Loucy (cell line): ENCODE data around the gene COL9A2.
"Not testable (repeated sequence)": the region's sequence is repeated elsewhere in the genome, so short reads cannot be mapped to it uniquely, and the experiment has no call there.

Experiments
- H2AFZ ChIP-seq: fragments of 200-600 bp; sonication (generic); 2 replicates; pipeline ENCODE4 v1.6.0; 2016; ENCODE audit warnings: antibody characterized with exemption, mild to moderate bottlenecking, low read length, moderate library complexity
- H3F3A ChIP-seq: fragments of 200-600 bp; 2 replicates; pipeline ENCODE4 v1.6.0; 2016; ENCODE audit warnings: antibody characterized with exemption, low read depth, mild to moderate bottlenecking
- H3K27me3 ChIP-seq: fragments of 200-600 bp; sonication (generic); 2 replicates; pipeline ENCODE4 v1.6.1; 2014; ENCODE audit warnings: low read length, mild to moderate bottlenecking; ENCODE audit not compliant: insufficient read depth, poor library complexity, severe bottlenecking
- H3K36me3 ChIP-seq: fragments of 200-600 bp; sonication (generic); 2 replicates; pipeline ENCODE4 v1.6.1; 2016; ENCODE audit warnings: low read length; ENCODE audit not compliant: insufficient read depth
- H3K4me1 ChIP-seq: fragments of 200-600 bp; sonication (generic); 2 replicates; pipeline ENCODE4 v1.5.1; 2014; ENCODE audit warnings: low read length, mild to moderate bottlenecking; ENCODE audit not compliant: insufficient read depth, poor library complexity, severe bottlenecking
- H3K4me2 ChIP-seq: fragments of 200-600 bp; sonication (generic); 2 replicates; pipeline ENCODE4 v1.6.0; 2014; ENCODE audit warnings: antibody characterized with exemption, low read length, low read depth, mild to moderate bottlenecking; ENCODE audit not compliant: poor library complexity, severe bottlenecking
- H3K4me3 ChIP-seq: fragments of 200-600 bp; sonication (generic); 2 replicates; pipeline ENCODE4 v1.5.1; 2014; ENCODE audit warnings: low read length, mild to moderate bottlenecking, mixed read lengths; ENCODE audit not compliant: poor library complexity, severe bottlenecking
- H3K79me2 ChIP-seq: fragments of 200-600 bp; sonication (generic); 2 replicates; pipeline ENCODE4 v1.6.1; 2014; ENCODE audit warnings: low read length; ENCODE audit not compliant: insufficient read depth
- H3K9ac ChIP-seq: fragments of 200-600 bp; sonication (generic); 2 replicates; pipeline ENCODE4 v1.6.0; 2014; ENCODE audit warnings: mild to moderate bottlenecking, low read depth, low read length, moderate library complexity; ENCODE audit not compliant: poor library complexity, severe bottlenecking
- H3K9me2 ChIP-seq: fragments of 200-600 bp; sonication (generic); replicated peaks from 2 replicates; pipeline ENCODE4 v1.6.1; 2016; ENCODE audit warnings: low read depth, low read length, mixed read lengths
- H3K9me3 ChIP-seq: fragments of 200-600 bp; sonication (generic); 2 replicates; pipeline ENCODE4 v1.6.1; 2014; ENCODE audit warnings: mild to moderate bottlenecking, antibody characterized with exemption, low read length, low read depth; ENCODE audit not compliant: insufficient read depth
- H4K20me1 ChIP-seq: fragments of 200-600 bp; sonication (generic); 2 replicates; pipeline ENCODE4 v1.6.0; 2014; ENCODE audit warnings: antibody characterized with exemption, low read length, mild to moderate bottlenecking; ENCODE audit not compliant: insufficient read depth, poor library complexity, severe bottlenecking
- EZH2phosphoT487 ChIP-seq: fragments of 200-600 bp; IDR thresholded peaks from 2 replicates; pipeline ENCODE4 v1.6.1; 2018; ENCODE audit warnings: antibody characterized with exemption, mild to moderate bottlenecking, moderate library complexity, borderline replicate concordance
- TF ChIP-seq, protein P1 (sequence below): fragments of 200-600 bp; sonication (generic); conservative IDR thresholded peaks from 2 replicates; pipeline ENCODE4 v1.5.1; 2014; ENCODE audit warnings: mild to moderate bottlenecking, antibody characterized with exemption, low read length

The COL9A2 gene

DNA sequence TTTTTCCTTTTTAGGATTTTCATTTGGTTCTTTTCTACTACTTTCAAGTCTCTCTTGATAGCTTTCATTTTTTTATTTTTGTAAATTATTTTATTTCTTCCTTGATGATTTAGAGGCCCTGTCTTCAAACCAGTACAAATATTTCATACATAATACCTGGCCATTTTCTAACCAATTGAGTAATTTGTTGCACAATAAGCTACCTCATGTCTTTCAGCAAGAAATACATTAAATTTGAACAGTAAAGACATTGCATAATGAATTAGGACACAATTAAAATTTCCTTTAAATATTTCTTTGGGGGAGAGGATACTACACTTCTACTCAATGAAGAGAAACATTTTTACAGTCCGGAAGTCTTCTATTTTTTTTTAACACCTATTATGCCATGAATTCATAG lies 15.6 kb upstream of the COL9A2 start:
- H2AFZ ChIP-seq: no peak overlapping the region
- TF ChIP-seq EZH2phosphoT487: no peak
- TF ChIP-seq, protein P1, sequence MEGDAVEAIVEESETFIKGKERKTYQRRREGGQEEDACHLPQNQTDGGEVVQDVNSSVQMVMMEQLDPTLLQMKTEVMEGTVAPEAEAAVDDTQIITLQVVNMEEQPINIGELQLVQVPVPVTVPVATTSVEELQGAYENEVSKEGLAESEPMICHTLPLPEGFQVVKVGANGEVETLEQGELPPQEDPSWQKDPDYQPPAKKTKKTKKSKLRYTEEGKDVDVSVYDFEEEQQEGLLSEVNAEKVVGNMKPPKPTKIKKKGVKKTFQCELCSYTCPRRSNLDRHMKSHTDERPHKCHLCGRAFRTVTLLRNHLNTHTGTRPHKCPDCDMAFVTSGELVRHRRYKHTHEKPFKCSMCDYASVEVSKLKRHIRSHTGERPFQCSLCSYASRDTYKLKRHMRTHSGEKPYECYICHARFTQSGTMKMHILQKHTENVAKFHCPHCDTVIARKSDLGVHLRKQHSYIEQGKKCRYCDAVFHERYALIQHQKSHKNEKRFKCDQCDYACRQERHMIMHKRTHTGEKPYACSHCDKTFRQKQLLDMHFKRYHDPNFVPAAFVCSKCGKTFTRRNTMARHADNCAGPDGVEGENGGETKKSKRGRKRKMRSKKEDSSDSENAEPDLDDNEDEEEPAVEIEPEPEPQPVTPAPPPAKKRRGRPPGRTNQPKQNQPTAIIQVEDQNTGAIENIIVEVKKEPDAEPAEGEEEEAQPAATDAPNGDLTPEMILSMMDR: no peak
- no peaks in the 10 kb centered on the region for H3K27me3 ChIP-seq
- no peaks in the 10 kb centered on the region for H3K9me3 ChIP-seq
- H3K9me2 ChIP-seq: no peaks in the 10 kb centered on the region
- no peak overlapping the region for H3K4me2 ChIP-seq
- no peak overlapping the region for H3K4me3 ChIP-seq
- H3K36me3 ChIP-seq: no peaks in the 10 kb centered on the region
- no peaks in the 10 kb centered on the region for H3K4me1 ChIP-seq
- H3K79me2 ChIP-seq: no peaks in the 10 kb centered on the region
- no peak overlapping the region for H3K9ac ChIP-seq
- H3F3A ChIP-seq: no peaks in the 10 kb centered on the region
- H4K20me1 ChIP-seq: no peaks in the 10 kb centered on the region

DNA sequence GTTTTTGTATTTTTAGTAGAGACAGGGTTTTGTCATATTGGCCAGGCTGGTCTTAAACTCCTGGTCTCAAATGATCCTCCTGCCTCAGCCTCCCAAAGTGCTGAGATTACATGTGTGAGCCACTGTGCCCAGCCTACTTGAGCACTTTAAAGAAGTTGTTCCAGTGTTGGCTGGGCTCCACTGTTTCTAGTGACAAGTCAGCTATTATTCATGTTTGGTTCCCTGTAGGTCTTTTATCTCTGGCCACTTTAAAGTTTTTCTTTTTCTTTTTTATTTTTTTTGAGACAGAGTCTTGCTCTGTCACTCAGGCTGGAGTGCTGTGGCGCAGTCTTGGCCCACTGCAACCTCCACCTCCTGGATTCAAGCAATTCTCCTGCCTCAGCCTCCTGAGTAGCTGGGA lies 14.3 kb upstream of the COL9A2 start:
- H3K9ac ChIP-seq, H4K20me1 ChIP-seq, H2AFZ ChIP-seq, H3K4me2 ChIP-seq, H3K4me1 ChIP-seq, H3K4me3 ChIP-seq, H3K27me3 ChIP-seq, H3K9me2 ChIP-seq, H3K9me3 ChIP-seq, H3F3A ChIP-seq, H3K36me3 ChIP-seq, H3K79me2 ChIP-seq: not testable (repeated sequence)

DNA sequence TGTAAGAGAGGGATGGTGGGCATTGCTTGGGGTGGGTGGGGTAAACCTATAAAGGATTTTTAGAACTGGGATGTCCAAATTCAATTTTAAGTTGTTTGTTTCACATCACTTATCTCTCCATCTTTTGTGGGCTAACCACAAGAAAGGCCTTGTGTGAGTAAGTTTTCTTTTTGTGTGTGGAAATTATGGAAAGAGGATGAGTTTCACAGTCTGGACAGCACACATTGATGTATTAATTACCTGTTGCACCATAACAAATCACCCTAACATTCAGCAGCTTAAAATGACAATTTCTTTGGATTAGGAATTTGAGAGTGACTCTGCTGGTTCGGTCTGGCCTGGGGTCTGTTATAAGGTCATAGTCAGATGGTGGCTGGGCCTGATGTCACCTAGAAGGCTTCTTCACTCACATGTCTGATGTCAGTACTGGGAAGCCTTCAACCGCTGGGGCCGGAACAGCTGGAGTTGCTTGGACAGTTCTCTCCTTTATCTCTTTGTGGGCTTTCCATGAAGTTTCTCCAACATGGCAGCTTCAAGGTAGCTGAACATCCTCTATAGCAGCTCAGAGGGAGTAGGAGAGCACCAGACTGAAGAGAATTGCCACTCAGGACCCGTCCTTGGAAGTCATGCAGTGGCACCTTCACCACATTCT lies 2.0 kb upstream of the COL9A2 start:
- H3F3A ChIP-seq: no peaks in the 10 kb centered on the region
- no peaks in the 10 kb centered on the region for H3K27me3 ChIP-seq
- TF ChIP-seq, protein P1: no peak
- no peak for TF ChIP-seq EZH2phosphoT487
- no peaks in the 10 kb centered on the region for H3K9me3 ChIP-seq
- no peak overlapping the region for H3K4me2 ChIP-seq
- H3K9me2 ChIP-seq: no peaks in the 10 kb centered on the region
- H3K4me1 ChIP-seq: peaks cover 11% of the 10 kb centered on the region
- H2AFZ ChIP-seq: no peak overlapping the region
- no peaks in the 10 kb centered on the region for H3K36me3 ChIP-seq
- no peak overlapping the region for H3K9ac ChIP-seq
- no peaks in the 10 kb centered on the region for H4K20me1 ChIP-seq
- no peak overlapping the region for H3K4me3 ChIP-seq
- H3K79me2 ChIP-seq: no peaks in the 10 kb centered on the region

DNA sequence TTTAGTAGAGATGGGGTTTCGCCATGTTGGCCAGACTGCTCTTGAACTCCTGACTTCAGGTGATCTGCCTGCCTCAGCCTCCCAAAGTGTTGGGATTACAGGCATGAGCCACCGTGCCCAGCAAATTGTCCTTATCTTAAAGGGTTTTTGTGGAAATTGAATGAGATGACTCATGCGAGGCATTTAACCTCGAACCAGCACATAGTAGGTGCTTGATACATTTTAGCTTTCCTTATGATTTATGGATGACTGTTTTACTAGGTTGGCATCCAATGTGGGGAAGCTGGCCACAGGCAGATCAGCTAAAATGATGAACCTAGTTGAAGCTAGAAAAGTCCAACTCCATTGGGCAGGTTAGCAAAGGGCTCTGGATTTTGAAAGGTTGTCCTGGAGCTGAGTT lies 1.4 kb upstream of the COL9A2 start:
- Histone ChIP-seq H3K9me2 (no peaks in the 10 kb centered on the region), H3F3A (no peaks in the 10 kb centered on the region), H3K36me3 (no peaks in the 10 kb centered on the region), H3K4me3 (no peak overlapping the region), H3K9me3 (no peaks in the 10 kb centered on the region), H3K27me3 (no peaks in the 10 kb centered on the region), H3K9ac (no peak overlapping the region), H3K4me1 (peaks cover 17% of the 10 kb centered on the region), H3K79me2 (no peaks in the 10 kb centered on the region), H2AFZ (no peak overlapping the region), H3K4me2 (no peak overlapping the region), H4K20me1 (no peaks in the 10 kb centered on the region)
- TF ChIP-seq, protein P1: no peak
- TF ChIP-seq EZH2phosphoT487: no peak
